ENCODE results near the gene PIAS4. TPM values are rescaled to one million over a fixed set of nuclear protein-coding genes. Genes with fewer than 3 reads are reported as not detected.

The PIAS4 gene
- total and polyA plus RNA-seq, 9 of the 15 experiments (the other 6 are each of a cell fraction or from before 2014, with no cell fraction given): 0.27 to 34.9 (median 14.4) TPM

DNA sequence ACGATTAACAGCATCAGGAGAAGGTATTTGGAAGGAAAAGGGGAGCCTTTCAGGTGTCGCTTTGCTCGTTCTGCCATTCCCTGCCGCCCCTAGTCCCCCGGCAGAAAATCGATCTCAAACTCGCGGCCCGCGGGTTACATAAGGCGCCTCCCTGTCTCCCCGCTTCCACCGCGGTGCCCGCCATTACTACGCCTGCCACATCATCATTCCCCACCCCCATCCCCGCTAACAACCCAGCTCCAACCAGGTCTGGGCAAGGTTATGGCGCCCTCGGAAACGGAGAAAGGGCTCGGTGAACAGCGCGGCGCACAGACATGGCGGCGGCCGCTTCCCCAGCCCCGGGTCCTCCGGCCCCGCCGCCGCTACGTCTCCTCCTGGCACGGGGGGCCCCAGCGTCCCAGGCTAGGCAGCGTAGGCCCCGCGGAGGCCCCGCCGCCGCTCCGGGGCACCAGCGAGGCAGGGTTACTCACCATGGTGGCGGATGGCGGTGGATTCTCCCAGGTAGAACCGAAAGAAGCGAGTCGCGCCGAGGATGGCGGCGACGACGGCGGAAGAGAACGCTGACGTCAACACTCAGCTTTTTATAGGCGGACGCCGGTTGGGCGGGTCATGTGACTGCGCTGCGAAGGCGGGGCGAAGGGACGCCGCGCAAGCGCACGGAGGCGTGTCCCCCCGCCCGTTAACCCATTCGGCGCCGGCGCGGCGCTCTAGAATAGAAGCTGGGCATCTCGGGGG is 22.5 kb upstream of the PIAS4 start, which contains the start of gene EEF2 (continued):
- TF ChIP-seq ZNF384 (IDR thresholded peaks at IDR 0.05; ENCODE audit: low read depth, low read length): no peak
- TF ChIP-seq TRIM24 (IDR thresholded peaks at IDR 0.05): 0 out of 4 replicates have a peak, but pooled peaks of 1 of the 2 experiments have one; percentile 40
- TF ChIP-seq, protein P1, sequence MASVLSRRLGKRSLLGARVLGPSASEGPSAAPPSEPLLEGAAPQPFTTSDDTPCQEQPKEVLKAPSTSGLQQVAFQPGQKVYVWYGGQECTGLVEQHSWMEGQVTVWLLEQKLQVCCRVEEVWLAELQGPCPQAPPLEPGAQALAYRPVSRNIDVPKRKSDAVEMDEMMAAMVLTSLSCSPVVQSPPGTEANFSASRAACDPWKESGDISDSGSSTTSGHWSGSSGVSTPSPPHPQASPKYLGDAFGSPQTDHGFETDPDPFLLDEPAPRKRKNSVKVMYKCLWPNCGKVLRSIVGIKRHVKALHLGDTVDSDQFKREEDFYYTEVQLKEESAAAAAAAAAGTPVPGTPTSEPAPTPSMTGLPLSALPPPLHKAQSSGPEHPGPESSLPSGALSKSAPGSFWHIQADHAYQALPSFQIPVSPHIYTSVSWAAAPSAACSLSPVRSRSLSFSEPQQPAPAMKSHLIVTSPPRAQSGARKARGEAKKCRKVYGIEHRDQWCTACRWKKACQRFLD (CRISPR knock-in tag; IDR thresholded peaks at IDR 0.05): peak; percentile 86; the same call in 1 of the 2 replicates
- TF ChIP-seq TAF9B (IDR thresholded peaks at IDR 0.05; ENCODE audit: partially characterized antibody): peak; percentile 99
- TF ChIP-seq ZNF217 (CRISPR knock-in tag; IDR thresholded peaks at IDR 0.05): no peak
- peak; percentile 99 for TF ChIP-seq ATF7 (IDR thresholded peaks at IDR 0.05)
- TF ChIP-seq FOXM1 (IDR thresholded peaks at IDR 0.05; ENCODE audit: low read depth): no peak
- TF ChIP-seq FOXM1 (CRISPR knock-in tag; IDR thresholded peaks at IDR 0.05; ENCODE audit: low read depth): peak; percentile 86; the same call in 1 of the 2 replicates
- TF ChIP-seq SRSF9 (IDR thresholded peaks at IDR 0.05; ENCODE audit: borderline replicate concordance, low read depth, low read length): no peak
- no peak for TF ChIP-seq MCM2 (IDR thresholded peaks at IDR 0.05; ENCODE audit: low read depth)
- TF ChIP-seq, protein P2, sequence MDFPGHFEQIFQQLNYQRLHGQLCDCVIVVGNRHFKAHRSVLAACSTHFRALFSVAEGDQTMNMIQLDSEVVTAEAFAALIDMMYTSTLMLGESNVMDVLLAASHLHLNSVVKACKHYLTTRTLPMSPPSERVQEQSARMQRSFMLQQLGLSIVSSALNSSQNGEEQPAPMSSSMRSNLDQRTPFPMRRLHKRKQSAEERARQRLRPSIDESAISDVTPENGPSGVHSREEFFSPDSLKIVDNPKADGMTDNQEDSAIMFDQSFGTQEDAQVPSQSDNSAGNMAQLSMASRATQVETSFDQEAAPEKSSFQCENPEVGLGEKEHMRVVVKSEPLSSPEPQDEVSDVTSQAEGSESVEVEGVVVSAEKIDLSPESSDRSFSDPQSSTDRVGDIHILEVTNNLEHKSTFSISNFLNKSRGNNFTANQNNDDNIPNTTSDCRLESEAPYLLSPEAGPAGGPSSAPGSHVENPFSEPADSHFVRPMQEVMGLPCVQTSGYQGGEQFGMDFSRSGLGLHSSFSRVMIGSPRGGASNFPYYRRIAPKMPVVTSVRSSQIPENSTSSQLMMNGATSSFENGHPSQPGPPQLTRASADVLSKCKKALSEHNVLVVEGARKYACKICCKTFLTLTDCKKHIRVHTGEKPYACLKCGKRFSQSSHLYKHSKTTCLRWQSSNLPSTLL (IDR thresholded peaks at IDR 0.05): no peak
- TF ChIP-seq, protein P3, sequence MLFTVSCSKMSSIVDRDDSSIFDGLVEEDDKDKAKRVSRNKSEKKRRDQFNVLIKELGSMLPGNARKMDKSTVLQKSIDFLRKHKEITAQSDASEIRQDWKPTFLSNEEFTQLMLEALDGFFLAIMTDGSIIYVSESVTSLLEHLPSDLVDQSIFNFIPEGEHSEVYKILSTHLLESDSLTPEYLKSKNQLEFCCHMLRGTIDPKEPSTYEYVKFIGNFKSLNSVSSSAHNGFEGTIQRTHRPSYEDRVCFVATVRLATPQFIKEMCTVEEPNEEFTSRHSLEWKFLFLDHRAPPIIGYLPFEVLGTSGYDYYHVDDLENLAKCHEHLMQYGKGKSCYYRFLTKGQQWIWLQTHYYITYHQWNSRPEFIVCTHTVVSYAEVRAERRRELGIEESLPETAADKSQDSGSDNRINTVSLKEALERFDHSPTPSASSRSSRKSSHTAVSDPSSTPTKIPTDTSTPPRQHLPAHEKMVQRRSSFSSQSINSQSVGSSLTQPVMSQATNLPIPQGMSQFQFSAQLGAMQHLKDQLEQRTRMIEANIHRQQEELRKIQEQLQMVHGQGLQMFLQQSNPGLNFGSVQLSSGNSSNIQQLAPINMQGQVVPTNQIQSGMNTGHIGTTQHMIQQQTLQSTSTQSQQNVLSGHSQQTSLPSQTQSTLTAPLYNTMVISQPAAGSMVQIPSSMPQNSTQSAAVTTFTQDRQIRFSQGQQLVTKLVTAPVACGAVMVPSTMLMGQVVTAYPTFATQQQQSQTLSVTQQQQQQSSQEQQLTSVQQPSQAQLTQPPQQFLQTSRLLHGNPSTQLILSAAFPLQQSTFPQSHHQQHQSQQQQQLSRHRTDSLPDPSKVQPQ (CRISPR knock-in tag; IDR thresholded peaks at IDR 0.05; ENCODE audit: borderline replicate concordance): no peak
- TF ChIP-seq CSDE1 (IDR thresholded peaks at IDR 0.05): no peak; a peak in 1 of 4 replicates
- no peak for TF ChIP-seq KLF16 (IDR thresholded peaks at IDR 0.05)
- TF ChIP-seq ZBTB7A (IDR thresholded peaks at IDR 0.05; ENCODE audit: borderline replicate concordance, control insufficient read depth, low read depth, low read length): peak; percentile 85; the same call in 1 of the 2 replicates
- no peak for TF ChIP-seq MTF1 (CRISPR knock-in tag; IDR thresholded peaks at IDR 0.05; ENCODE audit: borderline replicate concordance)
- TF ChIP-seq, protein P4, sequence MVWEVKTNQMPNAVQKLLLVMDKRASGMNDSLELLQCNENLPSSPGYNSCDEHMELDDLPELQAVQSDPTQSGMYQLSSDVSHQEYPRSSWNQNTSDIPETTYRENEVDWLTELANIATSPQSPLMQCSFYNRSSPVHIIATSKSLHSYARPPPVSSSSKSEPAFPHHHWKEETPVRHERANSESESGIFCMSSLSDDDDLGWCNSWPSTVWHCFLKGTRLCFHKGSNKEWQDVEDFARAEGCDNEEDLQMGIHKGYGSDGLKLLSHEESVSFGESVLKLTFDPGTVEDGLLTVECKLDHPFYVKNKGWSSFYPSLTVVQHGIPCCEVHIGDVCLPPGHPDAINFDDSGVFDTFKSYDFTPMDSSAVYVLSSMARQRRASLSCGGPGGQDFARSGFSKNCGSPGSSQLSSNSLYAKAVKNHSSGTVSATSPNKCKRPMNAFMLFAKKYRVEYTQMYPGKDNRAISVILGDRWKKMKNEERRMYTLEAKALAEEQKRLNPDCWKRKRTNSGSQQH (CRISPR knock-in tag; IDR thresholded peaks at IDR 0.05): 0 out of 2 replicates have a peak, but pooled peaks have one; percentile 14
- TF ChIP-seq SRSF1 (IDR thresholded peaks at IDR 0.05; ENCODE audit: low read depth, low read length): no peak
- TF ChIP-seq SMAD1 (IDR thresholded peaks at IDR 0.05; ENCODE audit: low read depth, low read length, partially characterized antibody): peak; percentile 96
- TF ChIP-seq BRCA1 (IDR thresholded peaks at IDR 0.05): no peak
- no peak for TF ChIP-seq BRCA1 (CRISPR knock-in tag; IDR thresholded peaks at IDR 0.05)
